HG02759 (cell line): ENCODE results near the gene MTSS2.
"Not testable (repeated sequence)": the region's sequence is repeated elsewhere in the genome, so short reads cannot be mapped to it uniquely, and the experiment has no call there.

Experiments used
- ATAC-seq: cut with Tn5 transposase; IDR thresholded peaks from one replicate; pipeline ENCODE4 v1.9.1; 2021; ENCODE audit warnings: mild to moderate bottlenecking, moderate library complexity; ENCODE audit not compliant: unreplicated experiment

MTSS2 gene

GRCh38 chr16:70656712-70657263, 29.1 kb downstream of the MTSS2 start:
- ATAC-seq: no peak

GRCh38 chr16:70656065-70656711, 29.7 kb downstream of the MTSS2 start:
- ATAC-seq: no peak

- ATAC-seq: no peak
Measured at GRCh38 chr16:70653809-70654771, 31.8 kb downstream of the MTSS2 start.

GRCh38 chr16:70653406-70653805, 32.4 kb downstream of the MTSS2 start:
- ATAC-seq: no peak

GRCh38 chr16:70652322-70652721, 33.5 kb downstream of the MTSS2 start:
- no peak for ATAC-seq

GRCh38 chr16:70651524-70651923, 34.3 kb downstream of the MTSS2 start:
- ATAC-seq: no peak

GRCh38 chr16:70650216-70650615, 35.6 kb downstream of the MTSS2 start:
- ATAC-seq: no peak

- ATAC-seq: no peak
Measured at GRCh38 chr16:70649300-70649699, 36.6 kb downstream of the MTSS2 start.

- no peak for ATAC-seq
Measured at GRCh38 chr16:70648606-70649005, 37.2 kb downstream of the MTSS2 start.

- ATAC-seq: no peak
Measured at GRCh38 chr16:70647441-70648359, 38.2 kb downstream of the MTSS2 start.

- ATAC-seq: no peak
Measured at GRCh38 chr16:70646260-70647241, 39.3 kb downstream of the MTSS2 start, which contains the start of gene IL34. TSS of gene IL34 (plus strand) at chr16:70646559. CDS start at chr16:70646948, 389 bp downstream.

GRCh38 chr16:70644763-70645597, 40.9 kb downstream of the MTSS2 start:
- no peak for ATAC-seq

- ATAC-seq: not testable (repeated sequence)
Measured at GRCh38 chr16:70643264-70643663, 42.6 kb downstream of the MTSS2 start.

GRCh38 chr16:70642633-70643032, 43.2 kb downstream of the MTSS2 start:
- ATAC-seq: no peak

- no peak for ATAC-seq
Measured at GRCh38 chr16:70638814-70639792, 46.8 kb downstream of the MTSS2 start.
